Activated naive CD4-positive, alpha-beta T cell treated with anti-CD3 and anti-CD28 coated beads, Interleukin-2, amount 50 U/mL, for 16 hours (primary cell): ENCODE data around the gene HERC4.

Experiments
- DNase-seq: peaks from one replicate; pipeline ENCODE4 v3.0.0-alpha.2; 2020

HERC4 gene, protein sequence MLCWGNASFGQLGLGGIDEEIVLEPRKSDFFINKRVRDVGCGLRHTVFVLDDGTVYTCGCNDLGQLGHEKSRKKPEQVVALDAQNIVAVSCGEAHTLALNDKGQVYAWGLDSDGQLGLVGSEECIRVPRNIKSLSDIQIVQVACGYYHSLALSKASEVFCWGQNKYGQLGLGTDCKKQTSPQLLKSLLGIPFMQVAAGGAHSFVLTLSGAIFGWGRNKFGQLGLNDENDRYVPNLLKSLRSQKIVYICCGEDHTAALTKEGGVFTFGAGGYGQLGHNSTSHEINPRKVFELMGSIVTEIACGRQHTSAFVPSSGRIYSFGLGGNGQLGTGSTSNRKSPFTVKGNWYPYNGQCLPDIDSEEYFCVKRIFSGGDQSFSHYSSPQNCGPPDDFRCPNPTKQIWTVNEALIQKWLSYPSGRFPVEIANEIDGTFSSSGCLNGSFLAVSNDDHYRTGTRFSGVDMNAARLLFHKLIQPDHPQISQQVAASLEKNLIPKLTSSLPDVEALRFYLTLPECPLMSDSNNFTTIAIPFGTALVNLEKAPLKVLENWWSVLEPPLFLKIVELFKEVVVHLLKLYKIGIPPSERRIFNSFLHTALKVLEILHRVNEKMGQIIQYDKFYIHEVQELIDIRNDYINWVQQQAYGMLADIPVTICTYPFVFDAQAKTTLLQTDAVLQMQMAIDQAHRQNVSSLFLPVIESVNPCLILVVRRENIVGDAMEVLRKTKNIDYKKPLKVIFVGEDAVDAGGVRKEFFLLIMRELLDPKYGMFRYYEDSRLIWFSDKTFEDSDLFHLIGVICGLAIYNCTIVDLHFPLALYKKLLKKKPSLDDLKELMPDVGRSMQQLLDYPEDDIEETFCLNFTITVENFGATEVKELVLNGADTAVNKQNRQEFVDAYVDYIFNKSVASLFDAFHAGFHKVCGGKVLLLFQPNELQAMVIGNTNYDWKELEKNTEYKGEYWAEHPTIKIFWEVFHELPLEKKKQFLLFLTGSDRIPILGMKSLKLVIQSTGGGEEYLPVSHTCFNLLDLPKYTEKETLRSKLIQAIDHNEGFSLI

GRCh38 chr10:68074775-68075549 is at the start of gene HERC4:
HERC4 (minus strand) TSS chr10:68075283; CDS start chr10:68073108, 2,175 bp downstream.
- DNase-seq: peak; percentile 91

- no peak for DNase-seq
Measured at GRCh38 chr10:68124718-68125117, 49.6 kb upstream of the HERC4 start.

DNA sequence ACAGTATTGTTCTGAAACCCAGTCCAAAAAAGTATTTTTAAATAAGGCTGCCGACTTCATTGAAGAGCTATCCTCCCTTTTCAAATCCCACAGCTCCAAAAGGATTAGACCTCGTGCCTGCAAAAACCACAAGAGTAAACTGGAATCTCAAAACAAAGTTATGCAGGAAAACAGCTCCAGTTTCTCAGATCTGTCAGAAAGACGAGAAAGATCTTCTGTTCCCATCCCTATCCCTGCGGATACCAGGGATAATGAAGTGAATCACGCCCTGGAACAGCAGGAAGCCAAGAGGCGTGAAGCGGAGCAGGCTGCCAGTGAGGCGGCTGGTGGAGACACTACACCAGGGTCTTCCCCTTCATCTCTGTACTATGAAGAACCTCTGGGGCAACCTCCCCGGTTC is 46.8 kb upstream of the HERC4 start:
- no peak for DNase-seq

DNA sequence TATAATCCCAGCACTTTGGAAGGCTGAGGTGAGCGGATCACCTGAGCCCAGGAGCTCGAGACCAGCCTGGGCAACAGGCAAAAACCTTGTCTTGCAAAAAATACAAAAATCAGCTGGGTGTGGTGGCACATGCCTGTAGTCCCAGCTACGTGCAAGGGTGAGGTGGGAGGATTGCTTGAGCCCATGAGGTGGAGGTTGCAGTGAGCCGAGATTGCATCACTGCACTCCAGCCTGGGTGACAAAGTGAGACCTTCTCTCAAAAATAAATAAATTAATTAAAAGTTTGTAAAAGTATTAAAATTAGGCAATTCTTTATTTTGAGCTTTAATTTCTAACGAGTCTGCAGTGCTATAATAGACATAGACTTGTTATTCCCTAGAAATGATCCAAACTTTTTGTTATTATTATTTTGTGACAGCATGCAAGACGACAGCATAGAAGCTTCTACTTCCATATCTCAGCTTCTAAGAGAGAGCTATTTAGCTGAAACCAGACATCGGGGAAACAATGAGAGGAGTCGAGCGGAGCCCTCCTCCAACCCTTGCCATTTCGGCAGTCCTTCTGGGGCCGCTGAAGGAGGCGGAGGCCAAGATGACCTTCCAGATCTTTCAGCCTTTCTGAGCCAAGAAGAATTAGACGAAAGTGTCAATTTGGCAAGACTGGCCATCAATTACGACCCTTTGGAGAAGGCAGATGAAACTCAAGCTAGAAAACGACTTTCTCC is 46.1 kb upstream of the HERC4 start:
- no peak for DNase-seq

- DNase-seq: no peak
Measured at GRCh38 chr10:68118657-68119056, 43.6 kb upstream of the HERC4 start.

DNA sequence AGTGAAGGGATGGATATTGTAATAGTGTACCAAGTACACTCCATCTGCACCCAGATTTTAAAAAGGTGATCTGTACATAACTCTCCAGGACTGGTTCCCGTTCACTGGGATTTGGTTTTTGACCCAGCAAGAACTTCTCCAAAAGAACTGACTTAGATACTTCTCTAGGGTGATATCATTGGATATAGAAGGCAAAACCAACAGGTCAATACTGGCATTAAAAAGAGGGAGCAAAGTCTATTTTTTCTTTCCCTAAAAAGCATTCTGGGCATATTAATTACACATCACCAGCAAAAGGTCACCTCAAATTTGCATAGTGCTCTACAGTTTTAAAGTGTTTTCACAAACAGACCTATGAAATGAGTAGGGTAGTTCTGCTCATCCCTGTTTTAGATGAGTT is 37.8 kb upstream of the HERC4 start:
- no peak for DNase-seq

- DNase-seq: no peak
Measured at GRCh38 chr10:68111584-68111983, 36.5 kb upstream of the HERC4 start.

- no peak for DNase-seq
Measured at GRCh38 chr10:68110027-68110426, 34.9 kb upstream of the HERC4 start.

- no peak for DNase-seq
Measured at GRCh38 chr10:68109331-68109730, 34.2 kb upstream of the HERC4 start, which contains the start of gene MYPN. MYPN (plus strand) TSS chr10:68109488; CDS start chr10:68121439, 11,951 bp downstream.

- DNase-seq: no peak
Measured at GRCh38 chr10:68108653-68109052, 33.6 kb upstream of the HERC4 start.

DNA sequence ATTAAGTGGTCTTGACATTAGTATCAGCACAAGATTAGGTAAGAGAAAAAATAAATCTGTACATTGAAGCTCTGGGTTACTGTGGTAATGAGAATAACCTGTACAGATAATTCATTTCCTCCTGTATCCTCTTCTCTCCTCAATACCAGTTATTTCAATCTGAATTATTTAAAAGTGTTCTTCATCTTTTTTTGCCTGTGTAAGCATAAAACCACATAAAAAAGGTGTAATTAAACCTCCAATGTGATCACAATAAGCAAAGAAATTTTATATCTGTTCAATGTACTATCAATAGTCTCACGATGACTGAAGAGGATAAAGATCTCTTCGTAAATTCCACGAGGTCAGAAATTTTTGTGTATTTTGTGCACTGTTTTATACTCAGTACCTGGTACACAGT is 33.0 kb upstream of the HERC4 start:
- no peak for DNase-seq

GRCh38 chr10:68107651-68108050 is 32.6 kb upstream of the HERC4 start:
- DNase-seq: no peak

GRCh38 chr10:68106656-68107055 is 31.6 kb upstream of the HERC4 start:
- DNase-seq: no peak

- no peak for DNase-seq
Measured at GRCh38 chr10:68105820-68106219, 30.7 kb upstream of the HERC4 start.

DNA sequence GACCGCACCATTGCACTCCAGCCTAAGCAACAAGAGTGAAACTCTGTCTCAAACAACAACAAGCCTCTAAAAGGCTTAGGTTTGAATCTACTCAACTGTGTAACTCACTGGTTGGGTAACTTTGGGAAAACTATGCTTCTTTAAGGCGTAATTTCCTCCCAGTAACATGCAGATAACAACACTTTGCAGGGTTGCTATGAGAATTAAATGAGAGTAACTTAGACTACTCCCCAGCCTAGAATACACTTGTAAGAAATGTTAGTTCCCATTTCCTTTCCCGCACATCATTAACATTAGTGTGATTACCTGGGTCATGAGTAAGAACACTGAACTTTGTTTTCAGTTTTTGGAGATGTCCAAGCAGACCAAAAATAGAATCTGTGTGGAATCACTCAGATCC is 28.8 kb upstream of the HERC4 start:
- no peak for DNase-seq

GRCh38 chr10:68103261-68103878 is 28.3 kb upstream of the HERC4 start:
- DNase-seq: no peak

DNA sequence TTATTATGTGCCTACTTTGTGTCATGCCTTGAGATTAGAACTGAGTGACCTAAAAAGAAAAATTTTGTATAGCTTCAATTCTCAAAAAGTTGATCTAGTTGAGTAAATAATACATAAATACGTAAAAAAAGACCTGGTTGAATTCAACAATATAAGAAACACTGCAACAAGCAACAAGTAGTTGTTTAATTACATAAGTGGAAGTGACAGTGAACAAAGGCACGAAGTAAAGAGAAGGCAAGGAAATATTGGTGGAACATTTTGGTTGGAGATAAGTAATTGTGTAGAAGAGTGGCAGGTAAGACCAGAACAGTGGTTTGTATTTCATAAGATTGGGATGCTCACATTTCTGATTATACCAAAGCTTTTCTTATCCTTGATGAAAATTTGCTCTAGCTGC is 26.0 kb upstream of the HERC4 start:
- DNase-seq: no peak

GRCh38 chr10:68099736-68100135 is 24.7 kb upstream of the HERC4 start:
- no peak for DNase-seq

GRCh38 chr10:68096913-68097516 is 21.9 kb upstream of the HERC4 start:
- no peak for DNase-seq

DNA sequence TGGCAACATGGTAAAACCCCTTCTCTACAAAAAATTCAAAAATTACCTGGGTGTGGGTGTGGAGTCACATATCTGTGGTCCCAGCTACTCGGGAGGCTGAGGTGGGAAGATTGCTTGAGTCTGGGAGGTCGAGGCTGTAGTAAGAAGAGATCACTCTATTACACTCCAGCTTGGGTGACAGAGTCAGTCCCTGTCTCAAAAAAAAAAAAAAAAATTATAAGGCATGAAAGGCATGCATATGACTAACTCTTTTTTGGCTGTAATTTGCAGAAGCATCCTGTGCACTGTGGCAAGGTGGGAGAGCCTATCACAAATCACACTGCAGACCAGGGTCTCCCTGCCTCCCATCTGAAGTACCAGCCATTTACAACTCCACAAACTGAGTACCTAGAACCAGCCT is 20.1 kb upstream of the HERC4 start:
- no peak for DNase-seq

GRCh38 chr10:68092512-68092911 is 17.4 kb upstream of the HERC4 start:
- no peak for DNase-seq
